NT2/D1 (cell line): ENCODE data around the gene NAGS.

Experiments used
- SUZ12 ChIP-seq: IDR thresholded peaks from 2 replicates; pipeline ENCODE4 v1.6.1; 2011; ENCODE audit not compliant: insufficient read length, insufficient read depth; ENCODE audit errors: extremely low read depth
- ZNF274 ChIP-seq: IDR thresholded peaks from 2 replicates; pipeline ENCODE4 v1.6.1; 2011; ENCODE audit warnings: mild to moderate bottlenecking, low read depth, low read length

GRCh38 chr17:44002141-44002848, 2.1 kb upstream of the NAGS start:
- TF ChIP-seq SUZ12 (no peak), ZNF274 (no peak)
